Osteoblast (primary cell): ENCODE results near the gene MLEC. TPM values are rescaled to one million over a fixed set of nuclear protein-coding genes. Genes with fewer than 3 reads are reported as not detected.

Source experiments
- DNase-seq: peaks from one replicate; pipeline ENCODE4 v3.0.0; 2011; ENCODE audit warnings: low spot score, mixed read lengths; ENCODE audit not compliant: insufficient read length; ENCODE audit errors: missing footprints
- H2AFZ ChIP-seq: 2 replicates; pipeline ENCODE4 v1.6.0; 2011; ENCODE audit warnings: mild to moderate bottlenecking, low read length
- H3K27ac ChIP-seq: 2 replicates; pipeline ENCODE4 v1.5.1; 2011; ENCODE audit warnings: mild to moderate bottlenecking, low read depth, low read length, moderate library complexity
- H3K27me3 ChIP-seq: 2 replicates; pipeline ENCODE4 v1.6.0; 2012; ENCODE audit warnings: mild to moderate bottlenecking, control low read depth, inconsistent platforms, low read length, moderate library complexity; ENCODE audit not compliant: insufficient read depth
- H3K36me3 ChIP-seq: 2 replicates; pipeline ENCODE4 v1.5.1; 2011; ENCODE audit warnings: mild to moderate bottlenecking, low read length, control low read depth, moderate library complexity; ENCODE audit not compliant: insufficient read depth
- H3K4me1 ChIP-seq: 2 replicates; pipeline ENCODE4 v1.5.1; 2011; ENCODE audit warnings: mild to moderate bottlenecking, low read length, control low read depth, moderate library complexity; ENCODE audit not compliant: insufficient read depth
- H3K4me2 ChIP-seq: 2 replicates; pipeline ENCODE4 v1.6.0; 2011; ENCODE audit warnings: mild to moderate bottlenecking, low read length; ENCODE audit not compliant: insufficient read depth
- H3K4me3 ChIP-seq: fragments of 200-600 bp; sonication (generic); 3 replicates; pipeline ENCODE4 v1.5.1; 2012; ENCODE audit warnings: mild to moderate bottlenecking, low read length, inconsistent platforms; ENCODE audit not compliant: insufficient read depth
- H3K79me2 ChIP-seq: 2 replicates; pipeline ENCODE4 v1.6.0; 2012; ENCODE audit warnings: mild to moderate bottlenecking, low read length, control low read depth, inconsistent platforms; ENCODE audit not compliant: insufficient read depth
- H3K9me3 ChIP-seq: 2 replicates; pipeline ENCODE4 v1.5.1; 2011; ENCODE audit warnings: low read depth, low read length, control low read depth
- H4K20me1 ChIP-seq: 2 replicates; pipeline ENCODE4 v1.6.0; 2012; ENCODE audit warnings: mild to moderate bottlenecking, low read length, control low read depth; ENCODE audit not compliant: insufficient read depth
- CTCF ChIP-seq: IDR thresholded peaks from 2 replicates; pipeline ENCODE4 v1.5.1; 2011; ENCODE audit warnings: mild to moderate bottlenecking, low read depth, low read length, moderate library complexity; ENCODE audit errors: extremely low read depth
- total RNA-seq: library from RNA; depleted of rRNA; stranded (reverse); fragments of >200 nt; gene quantifications from 2 replicates; pipeline ENCODE4 v1.2.3, GENCODE V29; 2012

MLEC gene
- total RNA-seq, 1 donor, result 89.8 TPM

- H3K4me2 ChIP-seq, result no peak overlapping the region
- H3K27me3 ChIP-seq, result no peaks in the 10 kb centered on the region
- no peaks in the 10 kb centered on the region for H3K4me1 ChIP-seq
- H3K79me2 ChIP-seq, result no peaks in the 10 kb centered on the region
- H3K27ac ChIP-seq, result no peak overlapping the region
- no peak overlapping the region for H2AFZ ChIP-seq
- H3K4me3 ChIP-seq, result no peak overlapping the region
- DNase-seq, result peak; percentile 81
- H4K20me1 ChIP-seq, result no peaks in the 10 kb centered on the region
- no peaks in the 10 kb centered on the region for H3K9me3 ChIP-seq
- no peaks in the 10 kb centered on the region for H3K36me3 ChIP-seq
- TF ChIP-seq CTCF, result peak; percentile 18
Observed at GRCh38 chr12:120737557-120738251, 50.8 kb downstream of the MLEC start.

GRCh38 chr12:120738252-120739030 is 51.5 kb downstream of the MLEC start:
- no peaks in the 10 kb centered on the region for H3K27me3 ChIP-seq
- H2AFZ ChIP-seq, result no peak overlapping the region
- H3K36me3 ChIP-seq, result no peaks in the 10 kb centered on the region
- no peaks in the 10 kb centered on the region for H3K79me2 ChIP-seq
- H4K20me1 ChIP-seq, result no peaks in the 10 kb centered on the region
- H3K4me3 ChIP-seq, result no peak overlapping the region
- TF ChIP-seq CTCF, result no peak
- H3K4me1 ChIP-seq, result no peaks in the 10 kb centered on the region
- no peak overlapping the region for H3K4me2 ChIP-seq
- H3K27ac ChIP-seq, result no peak overlapping the region
- H3K9me3 ChIP-seq, result no peaks in the 10 kb centered on the region
- no peak for DNase-seq

GRCh38 chr12:120739031-120739762 is 52.2 kb downstream of the MLEC start:
- Histone ChIP-seq H2AFZ (no peak overlapping the region), H3K36me3 (no peaks in the 10 kb centered on the region), H3K4me3 (no peak overlapping the region), H4K20me1 (no peaks in the 10 kb centered on the region), H3K27ac (no peak overlapping the region), H3K4me1 (no peaks in the 10 kb centered on the region), H3K27me3 (no peaks in the 10 kb centered on the region), H3K9me3 (no peaks in the 10 kb centered on the region), H3K4me2 (no peak overlapping the region), H3K79me2 (no peaks in the 10 kb centered on the region)
- TF ChIP-seq CTCF, result no peak
- no peak for DNase-seq
